ENCODE data around the gene SLCO2A1. TPM values are rescaled to one million over a fixed set of nuclear protein-coding genes. Genes with fewer than 3 reads are reported as not detected.

The SLCO2A1 gene
- total and polyA plus RNA-seq, 2 experiments from 2014 or later: 0.31 to 1.0 TPM

DNA sequence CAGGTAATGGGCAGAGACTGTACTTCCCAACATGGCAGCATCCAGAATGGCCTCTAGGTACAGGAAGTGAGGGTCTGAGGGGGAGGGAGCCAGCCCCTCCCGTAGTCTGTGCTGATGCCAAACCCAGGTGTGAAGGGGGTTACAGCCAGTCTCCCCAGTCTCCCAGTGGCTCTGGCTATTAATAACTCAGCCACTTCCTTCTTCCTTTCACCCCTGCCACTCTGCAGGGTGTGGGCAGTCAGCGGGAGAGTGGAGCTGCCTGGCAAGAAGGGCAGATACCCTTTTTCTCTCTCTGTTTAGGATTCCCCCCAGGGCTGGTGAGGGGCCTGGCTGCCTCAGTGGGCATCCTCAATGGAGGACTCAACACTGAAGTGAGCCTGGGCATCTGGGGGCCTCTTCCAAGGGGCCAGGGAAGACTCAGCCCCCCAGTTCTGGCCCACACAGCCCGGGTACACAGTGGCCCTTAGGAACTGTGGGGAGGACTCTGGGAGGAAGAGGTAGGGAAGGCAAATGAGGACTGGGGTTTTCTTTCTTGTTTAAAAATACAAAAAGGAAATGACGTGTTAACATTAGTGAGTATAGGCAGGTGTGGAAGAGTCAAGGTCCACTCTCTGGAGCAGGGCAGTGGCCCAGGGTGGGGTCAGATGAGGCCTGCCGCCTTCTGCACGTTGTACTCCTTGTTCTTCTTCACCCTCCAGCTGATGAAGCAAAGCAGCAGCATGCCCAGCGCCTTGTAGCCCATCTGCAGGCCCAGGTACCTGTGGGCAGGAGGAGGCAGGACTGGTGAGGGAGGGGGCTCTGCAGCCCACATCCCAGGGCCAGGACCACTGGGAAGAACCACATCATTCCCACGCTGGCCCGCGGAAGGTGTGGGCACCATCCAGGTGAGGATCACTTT is 95.4 kb downstream of the SLCO2A1 start:
- no peak overlapping the region for H3K4me3 ChIP-seq
- TF ChIP-seq, protein P1, sequence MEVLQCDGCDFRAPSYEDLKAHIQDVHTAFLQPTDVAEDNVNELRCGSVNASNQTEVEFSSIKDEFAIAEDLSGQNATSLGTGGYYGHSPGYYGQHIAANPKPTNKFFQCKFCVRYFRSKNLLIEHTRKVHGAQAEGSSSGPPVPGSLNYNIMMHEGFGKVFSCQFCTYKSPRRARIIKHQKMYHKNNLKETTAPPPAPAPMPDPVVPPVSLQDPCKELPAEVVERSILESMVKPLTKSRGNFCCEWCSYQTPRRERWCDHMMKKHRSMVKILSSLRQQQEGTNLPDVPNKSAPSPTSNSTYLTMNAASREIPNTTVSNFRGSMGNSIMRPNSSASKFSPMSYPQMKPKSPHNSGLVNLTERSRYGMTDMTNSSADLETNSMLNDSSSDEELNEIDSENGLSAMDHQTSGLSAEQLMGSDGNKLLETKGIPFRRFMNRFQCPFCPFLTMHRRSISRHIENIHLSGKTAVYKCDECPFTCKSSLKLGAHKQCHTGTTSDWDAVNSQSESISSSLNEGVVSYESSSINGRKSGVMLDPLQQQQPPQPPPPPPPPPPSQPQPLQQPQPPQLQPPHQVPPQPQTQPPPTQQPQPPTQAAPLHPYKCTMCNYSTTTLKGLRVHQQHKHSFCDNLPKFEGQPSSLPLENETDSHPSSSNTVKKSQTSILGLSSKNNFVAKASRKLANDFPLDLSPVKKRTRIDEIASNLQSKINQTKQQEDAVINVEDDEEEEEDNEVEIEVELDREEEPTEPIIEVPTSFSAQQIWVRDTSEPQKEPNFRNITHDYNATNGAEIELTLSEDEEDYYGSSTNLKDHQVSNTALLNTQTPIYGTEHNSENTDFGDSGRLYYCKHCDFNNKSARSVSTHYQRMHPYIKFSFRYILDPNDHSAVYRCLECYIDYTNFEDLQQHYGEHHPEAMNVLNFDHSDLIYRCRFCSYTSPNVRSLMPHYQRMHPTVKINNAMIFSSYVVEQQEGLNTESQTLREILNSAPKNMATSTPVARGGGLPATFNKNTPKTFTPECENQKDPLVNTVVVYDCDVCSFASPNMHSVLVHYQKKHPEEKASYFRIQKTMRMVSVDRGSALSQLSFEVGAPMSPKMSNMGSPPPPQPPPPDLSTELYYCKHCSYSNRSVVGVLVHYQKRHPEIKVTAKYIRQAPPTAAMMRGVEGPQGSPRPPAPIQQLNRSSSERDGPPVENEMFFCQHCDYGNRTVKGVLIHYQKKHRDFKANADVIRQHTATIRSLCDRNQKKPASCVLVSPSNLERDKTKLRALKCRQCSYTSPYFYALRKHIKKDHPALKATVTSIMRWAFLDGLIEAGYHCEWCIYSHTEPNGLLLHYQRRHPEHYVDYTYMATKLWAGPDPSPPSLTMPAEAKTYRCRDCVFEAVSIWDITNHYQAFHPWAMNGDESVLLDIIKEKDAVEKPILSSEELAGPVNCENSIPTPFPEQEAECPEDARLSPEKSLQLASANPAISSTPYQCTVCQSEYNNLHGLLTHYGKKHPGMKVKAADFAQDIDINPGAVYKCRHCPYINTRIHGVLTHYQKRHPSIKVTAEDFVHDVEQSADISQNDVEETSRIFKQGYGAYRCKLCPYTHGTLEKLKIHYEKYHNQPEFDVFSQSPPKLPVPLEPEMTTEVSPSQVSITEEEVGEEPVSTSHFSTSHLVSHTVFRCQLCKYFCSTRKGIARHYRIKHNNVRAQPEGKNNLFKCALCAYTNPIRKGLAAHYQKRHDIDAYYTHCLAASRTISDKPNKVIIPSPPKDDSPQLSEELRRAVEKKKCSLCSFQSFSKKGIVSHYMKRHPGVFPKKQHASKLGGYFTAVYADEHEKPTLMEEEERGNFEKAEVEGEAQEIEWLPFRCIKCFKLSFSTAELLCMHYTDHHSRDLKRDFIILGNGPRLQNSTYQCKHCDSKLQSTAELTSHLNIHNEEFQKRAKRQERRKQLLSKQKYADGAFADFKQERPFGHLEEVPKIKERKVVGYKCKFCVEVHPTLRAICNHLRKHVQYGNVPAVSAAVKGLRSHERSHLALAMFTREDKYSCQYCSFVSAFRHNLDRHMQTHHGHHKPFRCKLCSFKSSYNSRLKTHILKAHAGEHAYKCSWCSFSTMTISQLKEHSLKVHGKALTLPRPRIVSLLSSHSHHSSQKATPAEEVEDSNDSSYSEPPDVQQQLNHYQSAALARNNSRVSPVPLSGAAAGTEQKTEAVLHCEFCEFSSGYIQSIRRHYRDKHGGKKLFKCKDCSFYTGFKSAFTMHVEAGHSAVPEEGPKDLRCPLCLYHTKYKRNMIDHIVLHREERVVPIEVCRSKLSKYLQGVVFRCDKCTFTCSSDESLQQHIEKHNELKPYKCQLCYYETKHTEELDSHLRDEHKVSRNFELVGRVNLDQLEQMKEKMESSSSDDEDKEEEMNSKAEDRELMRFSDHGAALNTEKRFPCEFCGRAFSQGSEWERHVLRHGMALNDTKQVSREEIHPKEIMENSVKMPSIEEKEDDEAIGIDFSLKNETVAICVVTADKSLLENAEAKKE (CRISPR knock-in tag; IDR thresholded peaks at IDR 0.05): no peak
- TF ChIP-seq EZH2phosphoT487 (IDR thresholded peaks at IDR 0.05; ENCODE audit: unreplicated experiment) (no peak), ZNF114 (CRISPR knock-in tag; IDR thresholded peaks at IDR 0.05) (no peak), POLR2AphosphoS5 (IDR thresholded peaks at IDR 0.05; ENCODE audit: low read depth) (no peak), NANOG (IDR thresholded peaks at IDR 0.05; ENCODE audit: borderline replicate concordance) (no peak), JUNB (IDR thresholded peaks at IDR 0.05; ENCODE audit: unreplicated experiment) (no peak), STAT1 (IDR thresholded peaks at IDR 0.05; ENCODE audit: unreplicated experiment) (no peak), EZH2 (IDR thresholded peaks at IDR 0.05; ENCODE audit: low read depth, unreplicated experiment) (no peak)

More for the DNA sequence above, 95.4 kb downstream of the SLCO2A1 start:
- Histone ChIP-seq H3K36me3 (ENCODE audit: insufficient read depth) (no peaks in the 10 kb centered on the region), H3F3A (replicated peaks; ENCODE audit: low read depth) (no peaks in the 10 kb centered on the region), H3K4me2 (no peak overlapping the region), H3K79me2 (replicated peaks; ENCODE audit: insufficient read depth) (no peaks in the 10 kb centered on the region), H4K20me1 (replicated peaks; ENCODE audit: insufficient read depth) (no peaks in the 10 kb centered on the region), H3K27me3 (ENCODE audit: insufficient read depth) (no peaks in the 10 kb centered on the region), H3K9me2 (ENCODE audit: insufficient read depth) (no peaks in the 10 kb centered on the region), H2AFZ (no peak overlapping the region), H3K27ac (ENCODE audit: low read depth) (no peak overlapping the region), H3K4me1 (ENCODE audit: insufficient read depth) (no peaks in the 10 kb centered on the region)
- DNase-seq (ENCODE audit: low spot score) (no peak), ATAC-seq (no peak)
- H3K27ac Mint-ChIP-seq: no peak overlapping the region
- peaks cover 5% of the 10 kb centered on the region for H3K27me3 Mint-ChIP-seq (ENCODE audit: insufficient read depth, low read depth, poor library complexity)
- no peaks in the 10 kb centered on the region for H3K36me3 Mint-ChIP-seq (ENCODE audit: low read depth)
- no peaks in the 10 kb centered on the region for H3K9me3 Mint-ChIP-seq
- H3K4me1 Mint-ChIP-seq: peaks cover 12% of the 10 kb centered on the region
- H3K4me3 Mint-ChIP-seq: no peak overlapping the region

All from GM23338 (cell line).